GM12873 (cell line): ENCODE results near the gene HTT.

Source experiments
- TF ChIP-seq, protein P1 (sequence below): IDR thresholded peaks from 2 replicates; pipeline ENCODE4 v1.5.1; 2012; ENCODE audit warnings: low read depth, mild to moderate bottlenecking, moderate library complexity, low read length, control low read depth; ENCODE audit not compliant: insufficient read depth; ENCODE audit errors: missing control alignments

The HTT gene

DNA sequence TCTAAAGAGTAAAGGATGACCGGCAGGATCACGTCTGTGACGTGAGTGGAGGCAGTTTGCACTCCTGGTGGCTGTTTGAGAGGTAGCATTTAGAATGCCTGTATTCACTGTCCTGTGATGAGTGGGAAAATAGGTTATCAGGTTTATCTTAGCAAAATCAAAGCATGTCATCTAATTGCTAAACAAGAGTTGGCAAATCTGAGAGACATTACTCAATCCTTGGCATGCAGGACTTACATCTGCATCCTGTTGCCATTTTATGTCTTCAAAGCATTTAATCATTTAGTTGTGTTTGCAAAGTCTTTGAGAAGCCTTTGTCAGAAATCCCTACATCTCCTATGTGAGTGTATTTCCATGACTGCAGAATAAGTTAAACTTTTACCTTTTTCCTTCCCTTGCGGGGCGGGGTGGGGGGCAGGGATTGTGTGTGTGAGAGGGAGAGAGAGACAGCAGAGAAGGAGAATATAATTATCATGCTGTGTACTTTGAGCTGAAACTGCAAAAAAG is 133.1 kb downstream of the HTT start:
- TF ChIP-seq, protein P1, sequence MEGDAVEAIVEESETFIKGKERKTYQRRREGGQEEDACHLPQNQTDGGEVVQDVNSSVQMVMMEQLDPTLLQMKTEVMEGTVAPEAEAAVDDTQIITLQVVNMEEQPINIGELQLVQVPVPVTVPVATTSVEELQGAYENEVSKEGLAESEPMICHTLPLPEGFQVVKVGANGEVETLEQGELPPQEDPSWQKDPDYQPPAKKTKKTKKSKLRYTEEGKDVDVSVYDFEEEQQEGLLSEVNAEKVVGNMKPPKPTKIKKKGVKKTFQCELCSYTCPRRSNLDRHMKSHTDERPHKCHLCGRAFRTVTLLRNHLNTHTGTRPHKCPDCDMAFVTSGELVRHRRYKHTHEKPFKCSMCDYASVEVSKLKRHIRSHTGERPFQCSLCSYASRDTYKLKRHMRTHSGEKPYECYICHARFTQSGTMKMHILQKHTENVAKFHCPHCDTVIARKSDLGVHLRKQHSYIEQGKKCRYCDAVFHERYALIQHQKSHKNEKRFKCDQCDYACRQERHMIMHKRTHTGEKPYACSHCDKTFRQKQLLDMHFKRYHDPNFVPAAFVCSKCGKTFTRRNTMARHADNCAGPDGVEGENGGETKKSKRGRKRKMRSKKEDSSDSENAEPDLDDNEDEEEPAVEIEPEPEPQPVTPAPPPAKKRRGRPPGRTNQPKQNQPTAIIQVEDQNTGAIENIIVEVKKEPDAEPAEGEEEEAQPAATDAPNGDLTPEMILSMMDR: no peak

DNA sequence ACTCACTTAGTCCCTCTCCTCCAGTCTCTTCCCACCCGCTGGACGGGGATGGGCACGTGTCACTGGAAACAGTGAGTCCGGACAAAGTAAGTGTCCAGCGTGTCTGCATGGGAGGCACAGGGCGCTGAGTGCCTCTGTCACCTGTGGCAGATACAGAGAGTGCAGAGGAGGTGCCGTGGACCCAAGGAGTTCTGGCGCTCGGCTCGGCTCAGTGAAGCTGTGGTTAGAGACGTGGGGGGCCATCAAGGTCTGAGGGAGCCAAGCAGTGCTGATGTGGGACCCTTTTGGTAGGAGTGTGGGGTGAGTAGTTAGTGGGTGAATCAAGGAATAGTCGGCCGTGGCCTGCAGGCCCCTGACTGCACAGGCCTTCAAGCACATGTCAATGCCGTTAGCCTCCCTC is 134.3 kb downstream of the HTT start:
- TF ChIP-seq, protein P1: no peak

DNA sequence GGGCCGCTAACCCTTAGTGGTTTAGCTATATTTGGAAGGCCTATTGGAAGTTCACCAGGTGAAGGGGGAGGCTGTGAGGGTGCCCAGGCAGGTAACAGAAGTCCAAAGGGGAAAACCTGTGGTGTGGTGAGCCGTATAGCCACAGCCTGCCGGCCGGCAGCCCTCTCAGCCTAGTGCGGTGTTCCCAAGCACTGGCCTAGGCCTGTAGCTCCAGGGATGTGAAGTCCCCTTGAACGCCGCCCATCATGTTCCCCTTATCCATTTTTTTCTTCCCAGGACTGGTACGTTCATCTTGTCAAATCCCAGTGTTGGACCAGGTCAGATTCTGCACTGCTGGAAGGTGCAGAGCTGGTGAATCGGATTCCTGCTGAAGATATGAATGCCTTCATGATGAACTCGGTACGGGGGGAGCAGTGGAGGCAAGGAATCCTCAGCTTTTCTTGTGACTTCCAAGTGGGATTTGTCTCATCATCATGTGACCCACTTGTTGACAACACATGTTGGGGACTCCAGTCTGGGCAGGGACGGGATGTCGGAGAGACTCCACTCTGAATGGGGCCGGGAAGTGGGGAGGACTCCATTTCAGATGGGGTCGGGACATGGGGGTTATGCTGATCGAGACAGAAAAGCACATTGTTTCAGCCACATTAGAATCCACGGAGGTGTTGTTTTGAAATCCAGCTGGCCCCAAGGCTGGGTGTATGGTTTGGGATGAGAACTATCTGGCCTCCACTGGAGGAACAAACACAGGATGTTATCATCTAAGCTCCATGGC is 135.3 kb downstream of the HTT start:
- TF ChIP-seq, protein P1: no peak

- TF ChIP-seq, protein P1: no peak
Observed at GRCh38 chr4:3210467-3210866, 136.0 kb downstream of the HTT start.

GRCh38 chr4:3211866-3212265 is 137.4 kb downstream of the HTT start:
- TF ChIP-seq, protein P1: no peak

DNA sequence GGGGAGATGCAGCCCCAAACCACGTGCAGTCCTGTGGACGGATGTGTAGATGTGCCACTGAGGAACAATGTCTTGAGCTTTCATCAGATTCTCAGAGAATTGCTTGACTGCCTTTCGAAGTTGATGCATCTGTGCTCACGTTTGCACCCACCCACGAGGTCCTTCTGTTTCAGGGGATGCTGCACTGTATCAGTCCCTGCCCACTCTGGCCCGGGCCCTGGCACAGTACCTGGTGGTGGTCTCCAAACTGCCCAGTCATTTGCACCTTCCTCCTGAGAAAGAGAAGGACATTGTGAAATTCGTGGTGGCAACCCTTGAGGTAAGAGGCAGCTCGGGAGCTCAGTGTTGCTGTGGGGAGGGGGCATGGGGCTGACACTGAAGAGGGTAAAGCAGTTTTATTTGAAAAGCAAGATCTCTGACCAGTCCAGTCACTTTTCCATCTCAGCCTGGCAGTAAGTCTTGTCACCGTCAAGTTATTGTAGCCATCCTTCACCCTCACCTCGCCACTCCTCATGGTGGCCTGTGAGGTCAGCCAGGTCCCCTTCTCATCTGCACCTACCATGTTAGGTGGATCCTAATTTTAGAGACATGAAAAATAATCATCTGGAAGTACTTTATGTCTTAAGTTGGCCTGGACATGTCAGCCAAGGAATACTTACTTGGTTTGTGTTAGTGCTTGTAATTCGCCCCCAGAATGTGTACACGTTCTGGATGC is 138.1 kb downstream of the HTT start:
- TF ChIP-seq, protein P1: no peak

GRCh38 chr4:3213106-3213425 is 138.6 kb downstream of the HTT start:
- TF ChIP-seq, protein P1: no peak
